DLD1 (cell line): ENCODE results near the gene FITM1.

Experiments
- in situ Hi-C: cut with HindIII; loops from 2 replicates; pipeline ENCODE4 v1.10.0; 2017; ENCODE audit warnings: low sequenced_read_pairs

Gene FITM1

GRCh38 chr14:24156840-24157239 lies 26.4 kb downstream of the FITM1 start:
- in situ Hi-C loops, result no loop called here

GRCh38 chr14:24157331-24157730 lies 26.9 kb downstream of the FITM1 start:
- in situ Hi-C loops, result no loop called here

GRCh38 chr14:24159777-24160498 lies 29.5 kb downstream of the FITM1 start:
- in situ Hi-C loops, result no loop called here

- in situ Hi-C loops, result no loop called here
Measured at GRCh38 chr14:24160499-24160849, 30.0 kb downstream of the FITM1 start.

- in situ Hi-C loops, result no loop called here
Measured at GRCh38 chr14:24160850-24161804, 30.7 kb downstream of the FITM1 start, which contains the start of gene IRF9. TSS of gene IRF9 (plus strand) at chr14:24161265. CDS start at chr14:24162145, 880 bp downstream.

GRCh38 chr14:24162093-24162492 lies 31.6 kb downstream of the FITM1 start:
- in situ Hi-C loops, result no loop called here

GRCh38 chr14:24164518-24164991 lies 34.1 kb downstream of the FITM1 start:
- in situ Hi-C loops, result no loop called here

- in situ Hi-C loops, result no loop called here
Measured at GRCh38 chr14:24165785-24166184, 35.3 kb downstream of the FITM1 start.

GRCh38 chr14:24167469-24168114 lies 37.1 kb downstream of the FITM1 start:
- in situ Hi-C loops, result no loop called here

GRCh38 chr14:24171422-24172260 lies 41.2 kb downstream of the FITM1 start, which contains the start of gene REC8:
TSS of gene REC8 (plus strand) at chr14:24172080. CDS start at chr14:24172553, 473 bp downstream.
- in situ Hi-C loops, result no loop called here

- in situ Hi-C loops, result no loop called here
Measured at GRCh38 chr14:24172261-24172860, 41.9 kb downstream of the FITM1 start.

- in situ Hi-C loops, result no loop called here
Measured at GRCh38 chr14:24172871-24173281, 42.4 kb downstream of the FITM1 start.

GRCh38 chr14:24176599-24176998 lies 46.1 kb downstream of the FITM1 start:
- in situ Hi-C loops, result no loop called here

GRCh38 chr14:24177041-24177825 lies 46.8 kb downstream of the FITM1 start:
- in situ Hi-C loops, result no loop called here

GRCh38 chr14:24177891-24178290 lies 47.4 kb downstream of the FITM1 start:
- in situ Hi-C loops, result no loop called here

- in situ Hi-C loops, result no loop called here
Measured at GRCh38 chr14:24178399-24179178, 48.1 kb downstream of the FITM1 start.

GRCh38 chr14:24179294-24179960 lies 49.0 kb downstream of the FITM1 start:
- in situ Hi-C loops, result no loop called here
